D721Med (cell line): ENCODE data around the gene ZNF653.

ENCODE experiments used
- DNase-seq: peaks from one replicate; pipeline ENCODE4 v3.0.0; 2011; ENCODE audit warnings: low spot score; ENCODE audit not compliant: insufficient read length
- FAIRE-seq: peaks from 2 replicates; lab custom pipeline; 2011; peaks lifted over from hg19 to GRCh38; lab: Jason Lieb, UNC
- TF ChIP-seq, protein P1 (sequence below): IDR thresholded peaks from 2 replicates; pipeline ENCODE4 v1.5.1; 2012; ENCODE audit warnings: mild to moderate bottlenecking, control low read depth; ENCODE audit not compliant: insufficient read depth; ENCODE audit errors: missing control alignments

Gene ZNF653

DNA sequence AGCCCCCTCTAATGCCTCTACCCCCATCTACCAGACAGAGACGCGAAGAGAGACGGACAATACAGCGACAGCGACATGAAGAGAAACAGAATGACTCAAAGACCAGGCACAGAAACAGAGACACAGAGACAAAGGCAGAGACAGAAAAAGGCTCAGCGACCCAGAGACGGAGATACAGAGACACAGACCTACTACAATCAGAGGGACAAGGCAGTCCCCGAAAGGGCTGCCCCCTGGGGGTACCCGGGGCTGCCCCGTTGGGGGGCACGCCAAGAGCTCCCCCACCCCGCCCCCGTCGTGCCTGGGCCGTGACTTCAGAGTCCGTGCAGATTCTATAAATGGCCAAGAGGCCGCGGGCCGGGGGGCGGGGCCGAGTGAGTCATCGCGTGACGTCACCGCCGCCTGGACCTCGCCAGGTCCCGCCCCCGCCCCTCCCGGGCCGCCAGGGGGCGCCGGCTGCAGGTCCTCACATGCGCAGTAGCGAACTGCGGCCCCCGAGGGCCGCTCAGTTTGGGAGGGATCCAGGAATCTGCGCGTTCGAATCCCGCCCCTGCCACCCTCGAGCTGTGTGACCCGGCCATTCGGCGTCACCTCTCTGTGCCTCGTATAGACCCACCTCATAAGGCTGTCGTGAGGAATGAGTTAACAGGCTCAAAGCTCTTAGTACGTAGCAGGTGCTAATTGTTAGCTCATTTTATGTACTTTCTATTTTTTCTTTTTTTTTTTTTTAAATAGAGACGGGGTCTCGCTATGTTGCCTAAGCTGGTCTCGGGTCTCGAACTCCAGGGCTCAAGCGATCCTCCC, 30.4 kb upstream of the ZNF653 start:
- TF ChIP-seq, protein P1, sequence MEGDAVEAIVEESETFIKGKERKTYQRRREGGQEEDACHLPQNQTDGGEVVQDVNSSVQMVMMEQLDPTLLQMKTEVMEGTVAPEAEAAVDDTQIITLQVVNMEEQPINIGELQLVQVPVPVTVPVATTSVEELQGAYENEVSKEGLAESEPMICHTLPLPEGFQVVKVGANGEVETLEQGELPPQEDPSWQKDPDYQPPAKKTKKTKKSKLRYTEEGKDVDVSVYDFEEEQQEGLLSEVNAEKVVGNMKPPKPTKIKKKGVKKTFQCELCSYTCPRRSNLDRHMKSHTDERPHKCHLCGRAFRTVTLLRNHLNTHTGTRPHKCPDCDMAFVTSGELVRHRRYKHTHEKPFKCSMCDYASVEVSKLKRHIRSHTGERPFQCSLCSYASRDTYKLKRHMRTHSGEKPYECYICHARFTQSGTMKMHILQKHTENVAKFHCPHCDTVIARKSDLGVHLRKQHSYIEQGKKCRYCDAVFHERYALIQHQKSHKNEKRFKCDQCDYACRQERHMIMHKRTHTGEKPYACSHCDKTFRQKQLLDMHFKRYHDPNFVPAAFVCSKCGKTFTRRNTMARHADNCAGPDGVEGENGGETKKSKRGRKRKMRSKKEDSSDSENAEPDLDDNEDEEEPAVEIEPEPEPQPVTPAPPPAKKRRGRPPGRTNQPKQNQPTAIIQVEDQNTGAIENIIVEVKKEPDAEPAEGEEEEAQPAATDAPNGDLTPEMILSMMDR = peak; percentile 54
- peak; percentile 96 for DNase-seq
- no peak for FAIRE-seq

DNA sequence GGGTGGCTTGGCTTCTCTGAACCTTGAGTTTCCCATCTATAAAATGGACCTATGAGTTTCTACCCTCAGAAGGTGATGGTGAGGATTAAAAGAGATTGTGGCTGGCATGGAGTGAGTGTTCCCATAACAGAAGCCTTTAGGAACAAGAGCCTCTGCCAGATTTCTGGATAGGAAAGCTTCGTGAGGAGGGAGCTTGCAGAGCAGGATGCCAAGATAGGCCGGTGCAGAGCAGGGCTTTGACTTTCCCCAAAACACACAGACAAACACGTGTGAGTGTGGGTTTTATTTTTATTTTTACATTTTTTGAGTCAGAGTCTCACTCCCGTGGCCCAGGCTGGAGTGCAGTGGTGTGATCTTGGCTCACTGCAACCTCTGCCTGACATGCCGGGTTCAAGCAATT, 29.3 kb upstream of the ZNF653 start:
- DNase-seq = peak; percentile 0
- no peak for FAIRE-seq
- TF ChIP-seq, protein P1 = no peak

DNA sequence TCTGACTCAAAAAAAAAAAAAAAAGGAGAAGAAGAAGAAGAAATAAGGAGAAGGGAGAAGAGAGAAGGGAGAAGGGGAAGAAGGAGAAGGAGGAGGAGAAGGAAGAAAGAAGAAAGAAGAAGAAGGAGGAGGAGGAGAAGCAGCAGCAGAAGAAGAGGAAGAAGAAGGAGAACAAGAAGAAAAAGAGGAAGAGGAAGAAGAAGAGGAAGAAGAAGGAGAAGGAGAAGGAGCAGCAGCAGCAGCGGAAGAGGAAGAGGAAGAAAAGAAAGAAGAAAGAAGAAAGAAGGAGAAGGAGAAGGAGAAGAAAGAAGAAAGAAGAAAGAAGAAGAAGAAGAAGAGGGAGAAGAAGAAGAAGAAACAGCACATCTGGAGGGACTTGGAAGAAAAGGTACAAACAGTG, 28.9 kb upstream of the ZNF653 start:
- DNase-seq (no peak), FAIRE-seq (no peak)

DNA sequence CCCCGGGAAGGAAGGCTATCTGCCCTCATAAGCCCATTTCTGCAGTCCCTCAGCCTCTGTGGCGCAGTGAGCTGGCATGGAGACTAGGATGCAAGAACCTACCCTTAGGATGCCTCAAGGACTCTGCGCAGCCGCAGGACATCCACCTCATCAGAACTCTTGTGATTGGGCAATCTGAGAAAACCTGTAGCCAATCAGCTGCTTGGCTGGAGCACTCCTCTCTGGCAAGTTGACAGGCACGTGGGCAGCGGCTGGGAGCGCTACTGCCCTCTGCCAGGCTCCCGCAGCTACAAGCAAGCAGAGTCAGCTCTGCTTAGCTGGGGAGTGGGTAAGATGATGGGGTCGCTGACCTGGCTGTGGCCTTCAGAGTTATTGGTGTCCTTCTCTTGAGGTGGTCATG, 24.8 kb upstream of the ZNF653 start:
- TF ChIP-seq, protein P1 = peak; percentile 41
- DNase-seq (peak; percentile 86), FAIRE-seq (no peak)

More for the DNA sequence above, 28.9 kb upstream of the ZNF653 start:
- TF ChIP-seq, protein P1 = no peak

DNA sequence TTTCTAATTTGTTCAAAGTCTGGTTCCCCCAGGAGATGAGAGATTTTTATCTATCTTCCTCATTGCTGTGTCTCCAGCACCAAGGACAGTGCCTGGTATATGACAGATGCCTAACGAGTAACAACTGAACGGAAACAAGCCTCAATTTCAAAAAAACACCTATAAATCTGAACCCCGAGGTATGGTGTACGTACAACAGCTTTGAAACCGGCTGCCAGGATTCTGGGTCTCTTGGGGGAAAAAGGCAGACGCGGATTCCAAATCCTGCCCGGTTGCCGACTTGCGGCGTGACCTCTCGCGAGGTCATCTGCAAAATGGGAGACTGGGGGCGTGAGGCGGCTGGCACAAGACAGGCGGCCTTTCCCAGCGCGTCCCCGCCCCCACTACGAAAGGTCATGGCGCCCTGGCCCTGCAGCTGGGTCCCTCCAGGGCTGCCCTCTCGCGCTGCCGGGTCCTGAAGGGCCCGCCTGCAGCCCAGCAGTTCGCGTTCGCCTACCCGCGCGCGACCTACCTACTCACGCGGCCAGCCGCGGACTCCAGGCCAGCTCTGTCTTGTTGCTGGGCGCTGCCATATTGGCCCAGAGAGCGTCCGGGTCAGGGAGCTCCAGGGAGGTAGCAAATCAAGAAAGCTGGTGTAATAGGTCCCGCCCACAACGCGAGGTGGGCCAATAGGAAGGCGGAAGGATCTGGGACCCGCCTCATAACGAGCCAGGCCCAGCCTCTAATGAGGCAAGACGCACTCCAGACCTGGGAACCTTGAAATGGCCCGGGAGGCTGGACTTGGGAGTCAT, 23.1 kb upstream of the ZNF653 start, which contains the start of gene ECSIT:
ECSIT (minus strand) TSS at position 584 of the 791 bp plus-strand sequence. CDS start 9,964 bp downstream, outside the sequence.
- peak; percentile 96 for DNase-seq
- TF ChIP-seq, protein P1 = no peak
- no peak for FAIRE-seq

DNA sequence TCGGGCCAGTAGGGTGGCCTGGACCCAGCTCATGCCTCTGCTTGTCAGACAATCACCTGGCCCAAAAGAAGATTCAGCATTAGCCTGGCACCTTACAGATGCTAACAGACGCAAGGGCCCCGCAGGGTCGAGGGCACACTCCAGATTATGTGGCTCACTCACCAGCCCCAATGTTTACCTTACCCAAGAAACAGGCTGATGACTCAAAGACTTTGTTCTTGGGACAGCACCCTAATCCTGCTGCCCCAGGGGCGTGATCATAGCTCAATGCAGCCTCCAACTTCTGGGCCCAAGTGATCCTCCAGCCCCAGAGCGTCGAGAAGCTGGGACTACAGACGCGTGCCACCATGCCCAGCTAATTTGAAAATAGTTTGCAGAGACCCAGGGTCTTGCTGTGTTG, 13.5 kb upstream of the ZNF653 start:
- peak; percentile 6 for DNase-seq
- no peak for FAIRE-seq

More for the DNA sequence above, 13.5 kb upstream of the ZNF653 start:
- TF ChIP-seq, protein P1 = no peak
